GM04503 (cell line): ENCODE measurements around the gene LITAF.
A peak's percentile ranks its signal among the peaks of the same experiment; 100 is the strongest.
"Not testable (repeated sequence)": the region's sequence is repeated elsewhere in the genome, so short reads cannot be mapped to it uniquely, and the experiment has no call there.

Experiments used
- DNase-seq: peaks from one replicate; pipeline ENCODE4 v3.0.0-alpha.2; 2012; ENCODE audit warnings: low read depth

The LITAF gene

DNA sequence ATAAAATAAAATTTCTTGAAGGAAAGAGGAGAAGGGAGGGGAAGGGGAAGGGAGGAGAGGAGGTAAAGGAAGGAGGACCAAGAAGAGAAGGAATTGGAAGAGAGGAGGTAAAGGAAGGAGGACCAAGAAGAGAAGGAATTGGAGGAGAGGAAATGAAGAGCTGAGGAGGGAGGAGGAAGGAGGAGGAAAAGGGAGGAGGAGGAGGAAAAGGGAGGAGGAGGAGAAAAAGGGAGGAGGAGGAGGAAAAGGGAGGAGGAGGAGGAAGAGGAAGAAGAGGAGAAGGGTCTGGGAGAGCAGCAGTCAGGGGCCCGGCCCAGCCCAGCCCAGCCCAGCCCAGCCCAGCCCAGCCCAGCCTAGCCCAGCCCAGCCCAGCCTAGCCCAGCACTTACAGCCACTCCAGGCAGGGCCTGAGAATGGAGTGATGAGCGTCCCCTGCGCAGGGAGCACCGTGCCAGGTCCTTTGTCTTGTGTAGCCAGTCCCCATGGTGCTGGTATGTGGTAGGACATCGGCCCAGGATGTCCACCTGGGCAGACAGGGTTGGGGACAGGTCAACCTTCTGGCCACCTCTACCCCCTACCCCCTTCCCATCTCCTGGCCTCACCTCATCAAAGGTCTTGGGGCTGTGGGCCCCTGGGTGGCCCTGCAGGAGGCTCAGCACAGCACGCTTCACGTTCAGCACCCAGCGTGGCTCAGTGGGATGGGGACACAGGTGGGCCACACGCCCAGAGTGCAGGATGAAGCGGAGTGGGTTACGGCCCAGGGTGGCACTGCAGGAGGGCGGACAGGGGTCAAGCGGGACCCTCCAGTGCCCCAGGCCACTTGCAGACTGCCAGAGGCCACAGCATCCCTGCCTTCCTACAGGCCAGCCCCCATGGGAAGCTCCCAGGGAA, 70.9 kb downstream of the LITAF start:
- no peak for DNase-seq

DNA sequence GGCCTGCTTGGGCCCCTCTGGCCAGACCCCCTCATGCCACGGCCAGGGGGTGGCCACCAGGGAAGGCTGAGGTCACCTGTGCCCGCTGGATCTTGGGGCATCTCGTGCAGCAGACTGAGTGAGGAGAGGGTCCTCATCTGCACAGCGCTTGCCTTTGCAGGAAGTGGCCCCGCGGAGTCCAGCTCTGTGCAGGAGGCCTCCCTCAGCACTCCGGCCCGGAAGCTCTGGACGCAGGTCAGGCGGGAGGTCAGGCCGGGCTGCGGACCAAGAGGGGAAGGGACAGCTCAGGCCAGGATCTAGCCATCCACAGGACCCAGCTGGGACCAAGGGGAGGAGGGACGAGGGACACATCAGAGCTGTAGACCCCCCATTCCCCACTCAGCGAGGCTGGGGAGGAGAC, 72.4 kb downstream of the LITAF start:
- DNase-seq: no peak

DNA sequence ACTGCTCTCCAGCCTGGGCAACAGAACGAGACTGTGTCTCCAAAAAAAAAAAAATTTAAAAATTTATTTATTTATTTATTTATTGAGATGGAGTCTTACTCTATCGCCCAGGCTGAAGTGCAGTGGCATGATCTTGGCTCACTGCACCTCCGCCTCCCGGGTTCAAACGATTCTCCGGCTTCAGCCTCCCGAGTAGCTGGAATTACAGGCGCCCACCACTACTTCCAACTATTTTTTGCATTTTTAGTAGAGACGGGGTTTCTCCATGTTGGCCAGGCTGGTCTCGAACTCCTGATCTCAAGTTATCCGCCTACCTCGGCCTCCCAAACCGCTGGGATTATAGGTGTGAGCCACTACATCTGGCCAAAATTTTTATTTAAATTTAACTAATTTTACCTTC, 73.4 kb downstream of the LITAF start:
- DNase-seq: not testable (repeated sequence)

DNA sequence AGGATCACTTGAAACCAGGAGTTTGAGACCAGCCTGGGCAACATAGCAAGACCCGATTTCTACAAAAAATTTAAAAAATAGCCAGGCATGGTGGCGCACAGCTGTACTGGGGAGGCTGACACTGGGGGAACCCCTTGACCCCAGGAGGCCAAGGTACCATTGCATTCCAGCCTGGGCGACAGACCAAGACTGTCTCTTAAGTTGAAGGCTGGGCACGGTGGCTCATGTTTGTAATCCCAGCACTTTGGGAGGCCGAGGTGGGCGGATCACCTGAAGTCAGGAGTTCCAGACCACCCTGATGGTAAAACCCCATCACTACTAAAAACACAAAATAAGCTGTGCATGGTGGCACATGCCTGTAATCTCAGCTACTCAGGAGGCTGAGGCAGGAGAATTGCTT, 74.9 kb downstream of the LITAF start:
- DNase-seq: no peak

DNA sequence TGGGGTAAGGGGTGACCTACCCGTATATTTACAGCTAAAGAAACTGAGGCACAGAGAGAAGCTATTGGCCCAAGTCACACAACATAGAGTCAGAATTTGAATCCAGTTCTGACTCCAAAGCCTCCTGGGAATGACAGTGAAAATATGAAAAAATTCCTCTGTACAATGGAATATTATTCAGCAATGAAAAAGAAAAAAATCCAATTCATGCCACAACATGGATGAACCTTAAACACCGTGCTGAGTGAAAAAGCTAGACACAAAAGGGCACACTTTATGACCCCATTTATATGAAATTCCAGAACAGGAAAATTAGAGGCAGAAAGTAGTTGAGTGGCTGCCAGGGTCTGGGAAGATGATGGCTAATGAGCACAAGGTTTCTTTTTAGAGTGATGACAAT, 75.4 kb downstream of the LITAF start:
- DNase-seq: no peak

DNA sequence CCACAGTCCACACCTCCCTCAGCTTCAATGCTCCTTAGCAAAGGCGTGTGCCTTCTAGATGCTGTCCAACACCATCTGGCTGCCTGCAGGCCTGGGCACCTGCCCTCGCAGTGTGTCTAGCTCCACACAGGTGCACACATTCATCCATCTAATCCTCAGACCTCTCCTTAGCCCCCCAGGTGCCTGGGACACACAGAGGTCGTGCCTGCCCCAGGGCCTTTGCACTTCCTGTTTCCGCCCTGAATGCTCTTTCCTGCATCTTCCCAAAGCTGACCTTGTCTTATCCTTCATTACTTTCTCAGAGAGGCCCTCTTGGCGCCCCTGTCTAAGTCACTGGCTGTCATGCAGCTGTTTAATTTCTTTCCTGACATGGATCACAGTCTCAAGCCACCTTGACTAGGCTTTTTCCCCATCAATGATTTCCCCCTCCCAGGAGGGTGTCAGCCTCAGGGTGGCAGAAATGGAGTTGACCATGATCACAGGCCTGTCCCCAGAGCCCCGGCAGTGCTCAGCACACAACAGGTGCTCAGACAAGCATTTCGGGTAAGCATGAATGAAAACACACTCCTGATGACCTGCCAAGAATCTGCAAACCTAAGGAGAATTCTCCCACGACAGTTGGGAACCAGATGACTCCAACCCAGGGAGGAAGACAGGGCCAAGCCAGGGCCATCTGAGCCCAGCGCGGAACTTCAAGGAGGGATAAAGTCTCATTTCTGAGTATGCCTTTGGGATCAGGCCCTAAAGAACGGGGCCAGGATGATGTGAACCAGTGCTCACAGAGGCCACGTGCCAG, 76.3 kb downstream of the LITAF start:
- DNase-seq: no peak

DNA sequence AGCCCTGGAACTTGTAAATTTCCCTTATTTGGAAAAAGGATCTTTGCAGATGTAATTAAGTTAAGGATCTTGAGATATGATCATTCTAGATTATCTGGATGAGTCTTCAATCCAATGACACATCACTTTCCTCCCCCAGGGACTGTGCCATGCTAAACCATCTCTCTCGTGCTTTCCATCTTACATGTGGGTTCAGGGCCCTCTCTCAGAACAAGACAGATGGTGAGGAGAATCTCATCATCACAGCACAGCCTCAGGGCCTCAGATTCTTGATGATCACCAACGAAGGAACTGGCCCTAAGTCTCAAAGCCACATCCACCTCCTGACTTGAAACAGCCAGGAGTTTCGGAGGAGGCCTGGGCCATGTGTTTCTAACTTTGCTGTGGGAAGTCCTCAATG, 78.7 kb downstream of the LITAF start:
- DNase-seq: no peak

DNA sequence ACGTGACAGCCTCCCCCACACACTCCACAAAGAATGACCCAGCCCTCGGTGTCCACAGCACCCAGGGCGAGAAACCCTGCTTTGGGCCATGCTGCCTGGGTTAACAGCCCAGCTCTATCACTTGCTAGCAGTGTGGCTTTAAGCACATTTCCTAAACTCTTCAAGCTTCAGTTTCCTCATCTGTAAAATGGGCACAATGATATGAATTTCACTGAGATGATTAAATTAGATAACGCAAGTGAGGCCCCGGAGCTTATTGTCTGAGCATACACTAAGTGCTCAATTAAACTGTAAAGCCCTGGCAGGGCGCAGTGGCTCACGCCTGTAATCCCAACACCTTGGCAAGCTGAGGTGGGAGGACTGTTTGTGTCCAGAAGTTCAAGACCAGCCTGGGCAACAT, 79.4 kb downstream of the LITAF start:
- no peak for DNase-seq

DNA sequence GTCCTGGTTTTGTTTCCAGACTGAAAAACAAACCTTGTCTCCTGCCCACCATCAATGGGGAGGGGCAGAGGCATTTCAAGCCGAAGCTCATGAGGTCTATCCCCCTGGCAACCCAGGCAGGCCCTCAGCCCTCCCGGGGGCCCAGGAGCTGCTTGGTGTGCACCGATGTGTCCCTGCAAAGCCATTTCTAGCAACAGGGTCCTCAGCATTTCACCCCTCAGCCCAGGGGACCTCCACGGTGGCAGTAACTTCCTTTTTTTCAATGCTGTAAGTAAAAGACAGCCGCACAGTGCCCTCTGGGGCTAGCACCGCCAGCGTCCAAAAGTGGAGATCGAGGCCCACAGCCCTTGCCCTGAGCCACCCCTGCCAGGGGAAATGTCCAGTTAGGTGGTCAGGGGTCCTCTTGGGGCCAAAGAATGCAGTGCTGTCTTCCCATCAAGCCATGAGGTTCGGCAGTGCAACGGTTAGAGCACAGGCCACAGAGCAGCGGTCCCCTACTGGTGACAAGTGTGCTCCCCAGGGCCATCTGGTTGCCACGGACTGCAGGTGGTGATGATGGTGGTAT, 79.9 kb downstream of the LITAF start:
- no peak for DNase-seq

DNA sequence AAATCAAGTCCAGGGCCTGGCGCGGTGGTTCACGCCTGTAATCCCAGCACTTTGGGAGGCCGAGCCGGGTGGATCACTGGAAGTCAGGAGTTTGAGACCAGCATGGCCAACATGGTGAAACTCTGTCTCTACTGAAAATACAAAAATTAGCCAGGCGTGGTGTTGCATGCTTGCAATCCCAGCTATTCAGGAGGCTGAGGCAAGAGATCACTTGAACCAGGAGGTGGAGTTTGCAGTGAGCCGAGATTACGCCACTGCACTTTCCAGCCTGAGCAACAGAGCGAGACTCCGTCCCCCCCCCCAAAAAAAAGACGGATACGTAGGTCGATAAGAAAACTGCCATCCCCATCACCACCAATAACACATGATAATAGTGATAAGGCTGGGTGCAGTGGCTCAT, 82.5 kb downstream of the LITAF start:
- DNase-seq: not testable (repeated sequence)

DNA sequence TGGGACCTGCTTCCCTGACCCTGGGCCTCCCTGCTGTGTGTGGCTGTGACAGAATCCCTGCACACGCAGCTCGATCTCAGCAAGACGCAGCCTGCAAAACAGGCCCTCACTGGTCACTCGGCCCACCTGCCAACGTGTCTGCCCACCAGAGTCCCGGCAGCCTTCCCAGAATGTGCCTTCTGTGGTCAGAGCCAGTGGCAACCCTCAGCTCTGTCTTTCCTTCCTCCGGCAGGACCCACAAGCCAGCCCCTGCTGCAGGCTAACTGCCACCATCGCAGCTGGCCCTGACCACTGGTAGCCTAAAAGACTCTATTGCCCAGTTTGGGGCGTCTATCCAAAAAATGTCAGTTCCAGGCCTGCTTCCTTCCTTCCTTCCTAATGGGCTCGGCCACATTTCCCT, 83.2 kb downstream of the LITAF start:
- no peak for DNase-seq

DNA sequence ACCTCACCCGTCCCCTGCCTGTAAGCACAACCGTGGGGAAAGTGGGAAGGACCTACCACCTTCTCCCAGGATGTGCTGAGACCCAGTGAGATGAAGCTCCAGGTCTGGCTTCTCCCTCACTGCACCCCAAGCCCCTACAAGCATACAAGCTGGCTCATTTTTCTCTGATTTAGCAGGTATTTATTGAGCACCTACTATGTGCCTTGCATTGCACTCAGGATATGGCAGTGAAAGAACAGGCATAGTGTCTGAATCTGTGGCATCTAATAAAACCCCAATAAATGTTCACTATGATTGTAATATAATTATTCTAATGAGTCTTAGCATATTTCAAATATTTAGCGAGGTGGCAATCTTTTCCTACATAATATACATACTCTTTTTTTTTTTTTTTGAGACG, 84.5 kb downstream of the LITAF start:
- no peak for DNase-seq

DNA sequence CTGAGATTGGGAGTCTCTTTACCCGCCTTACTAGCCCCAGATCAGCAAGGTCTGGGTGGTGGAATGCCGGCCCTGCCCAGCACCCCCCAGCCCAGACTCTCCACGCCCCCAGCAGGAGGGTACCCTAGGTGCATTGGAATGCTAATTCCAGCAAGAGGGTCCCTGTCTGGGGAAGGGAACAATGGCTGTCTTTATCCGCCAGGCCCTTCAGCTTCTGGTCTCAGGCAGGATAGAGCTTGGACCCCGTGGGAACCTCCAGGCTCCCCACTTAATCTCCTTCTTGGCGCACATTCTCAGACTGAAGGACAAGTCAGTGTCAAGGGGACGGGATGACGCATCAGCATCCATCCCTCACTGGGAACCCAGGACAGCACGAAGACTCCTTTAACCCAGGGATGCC, 85.1 kb downstream of the LITAF start:
- no peak for DNase-seq

DNA sequence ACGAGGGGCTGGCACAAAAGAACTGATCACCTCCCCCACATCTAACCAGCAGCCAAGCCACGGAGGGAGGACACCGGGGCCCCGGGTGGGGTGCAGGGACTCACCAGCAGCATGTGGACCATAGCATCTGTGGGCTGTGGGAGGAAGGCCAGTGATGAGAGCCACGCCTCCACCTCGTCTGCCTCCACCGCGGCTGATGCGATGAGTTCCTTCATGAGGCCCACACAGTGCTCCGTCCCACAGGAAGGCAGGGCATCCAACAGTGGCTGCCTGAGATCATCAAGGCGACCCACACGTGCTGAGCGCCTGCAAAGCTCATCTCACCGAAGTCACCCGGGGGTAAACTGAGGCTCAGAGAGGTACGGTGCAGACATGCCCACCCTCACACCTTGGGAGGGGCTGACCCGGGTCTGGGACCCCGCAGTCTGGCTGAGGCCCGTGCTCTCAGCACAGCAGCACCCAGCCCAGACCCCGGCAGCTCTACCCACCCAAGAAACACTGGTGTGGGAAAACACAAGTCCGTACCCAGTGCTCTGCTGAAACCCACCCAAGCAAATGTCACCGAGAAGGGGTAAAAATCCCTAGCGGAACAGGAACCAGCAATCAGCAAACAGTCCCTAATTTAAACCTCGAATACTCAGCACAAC, 85.9 kb downstream of the LITAF start:
- no peak for DNase-seq

DNA sequence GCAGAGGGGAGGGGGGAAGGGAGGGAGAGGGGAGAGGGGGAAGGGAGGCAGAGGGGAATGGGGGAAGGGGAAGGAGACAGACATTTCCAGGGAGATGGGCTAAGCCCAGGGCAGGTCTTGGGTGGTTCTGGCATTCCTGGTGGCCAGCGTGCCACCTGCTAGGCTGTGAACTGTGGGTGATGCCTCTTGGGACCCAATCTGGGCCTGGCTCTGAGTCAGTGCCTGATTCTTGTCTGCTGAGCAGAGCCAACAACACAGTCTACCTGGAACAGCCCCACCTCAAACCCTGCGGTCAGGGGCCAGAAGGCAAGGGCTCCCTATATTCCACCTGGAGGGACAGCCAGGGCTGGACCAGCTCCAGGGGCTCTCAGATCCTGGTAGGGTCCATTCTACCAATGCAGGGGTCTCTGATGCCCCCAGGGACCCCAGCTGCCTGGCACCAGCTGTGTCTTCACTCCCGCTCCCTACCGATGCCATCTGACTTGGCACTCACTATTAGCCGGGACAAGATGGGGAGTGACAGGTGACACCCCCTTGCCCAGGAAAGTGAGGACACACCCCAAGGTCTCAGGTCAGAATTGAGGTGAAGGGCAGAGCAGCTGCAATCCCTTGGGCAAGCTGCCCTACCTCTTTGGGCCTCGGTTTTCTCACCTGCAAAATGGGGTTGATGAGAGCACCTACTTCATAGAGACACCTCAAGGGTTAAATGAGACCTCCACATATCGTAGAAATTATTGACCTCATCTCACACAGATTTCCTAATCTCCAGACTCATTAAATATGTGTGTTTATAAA, 87.2 kb downstream of the LITAF start:
- DNase-seq: no peak

DNA sequence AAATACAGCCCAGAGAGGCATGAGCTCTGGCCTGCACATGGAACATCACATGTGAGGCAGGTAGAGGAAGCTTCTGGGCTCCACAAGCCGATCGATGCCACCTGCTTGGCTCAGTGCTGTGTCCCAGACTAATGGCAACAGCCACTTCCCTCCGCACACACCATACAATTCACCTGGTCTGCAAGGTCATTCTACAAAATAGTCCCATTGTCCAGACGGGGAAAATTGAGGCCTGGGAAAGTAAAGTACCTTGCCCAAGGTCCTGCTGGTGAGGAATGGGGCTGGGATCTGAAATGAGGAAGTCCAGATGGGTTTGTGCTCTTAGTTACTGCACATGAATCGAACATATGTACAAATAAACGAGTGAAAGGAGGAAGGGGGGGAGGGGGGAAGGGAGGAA, 88.0 kb downstream of the LITAF start:
- DNase-seq: no peak

DNA sequence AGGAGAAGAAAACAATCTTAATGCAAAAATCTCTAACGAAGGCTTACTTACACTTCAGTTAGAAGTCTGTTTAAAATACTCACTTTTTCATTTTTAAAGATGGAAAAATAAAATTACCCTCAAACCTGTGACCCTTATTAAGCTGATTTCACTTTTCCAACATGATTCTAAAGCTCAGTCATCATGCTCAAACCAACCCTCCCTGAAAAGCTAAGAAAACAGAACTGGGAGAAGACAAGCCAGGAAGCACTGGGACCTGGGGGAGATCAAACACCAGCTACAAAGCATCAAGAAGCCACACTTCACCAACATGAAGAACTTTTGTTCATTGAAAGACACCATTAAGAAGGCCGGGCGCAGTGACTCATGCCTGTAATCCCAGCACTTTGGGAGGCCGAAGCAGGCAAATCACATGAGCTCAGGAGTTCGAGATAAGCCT, 88.8 kb downstream of the LITAF start:
- DNase-seq: peak; percentile 7
